RWPE2 (cell line): ENCODE measurements around the gene MOBP.
A peak's percentile ranks its signal among the peaks of the same experiment; 100 is the strongest.

Source experiments
- ATAC-seq: fragments of 200-7000 bp; cut with Tn5 transposase; 3 replicates; pipeline ENCODE4 v1.9.1; 2021; ENCODE audit warnings: low read depth
- DNase-seq: peaks from one replicate; pipeline ENCODE4 v3.0.0-alpha.2; 2020; ENCODE audit warnings: low spot score
- H3K27ac ChIP-seq: fragments of 450-650 bp; 2 replicates; pipeline ENCODE4 v1.5.1; 2017; ENCODE audit warnings: mild to moderate bottlenecking; ENCODE audit not compliant: poor library complexity, severe bottlenecking
- H3K27me3 ChIP-seq: fragments of 250-450 bp; sonication (Bioruptor Pico); 2 replicates; pipeline ENCODE4 v1.5.1; 2021; ENCODE audit warnings: mild to moderate bottlenecking, moderate library complexity; ENCODE audit not compliant: insufficient read depth, poor library complexity, severe bottlenecking
- H3K36me3 ChIP-seq: fragments of 250-450 bp; sonication (Bioruptor Pico); 2 replicates; pipeline ENCODE4 v1.5.1; 2020; ENCODE audit warnings: low read depth, mild to moderate bottlenecking, moderate library complexity
- H3K4me1 ChIP-seq: fragments of 250-450 bp; sonication (Bioruptor Pico); 2 replicates; pipeline ENCODE4 v1.5.1; 2021; ENCODE audit warnings: mild to moderate bottlenecking, moderate library complexity; ENCODE audit not compliant: insufficient read depth, poor library complexity, severe bottlenecking
- H3K4me3 ChIP-seq: fragments of 250-450 bp; sonication (Bioruptor Pico); 2 replicates; pipeline ENCODE4 v1.5.1; 2021; ENCODE audit warnings: mild to moderate bottlenecking, moderate library complexity; ENCODE audit not compliant: severe bottlenecking
- H3K9me3 ChIP-seq: fragments of 250-450 bp; sonication (Bioruptor Pico); 2 replicates; pipeline ENCODE4 v1.5.1; 2021; ENCODE audit warnings: mild to moderate bottlenecking, moderate library complexity; ENCODE audit not compliant: severe bottlenecking
- CTCF ChIP-seq: fragments of 450-650 bp; IDR thresholded peaks from one replicate; pipeline ENCODE4 v1.5.1; 2017; ENCODE audit warnings: mild to moderate bottlenecking, moderate library complexity; ENCODE audit not compliant: poor library complexity, severe bottlenecking

Gene MOBP

GRCh38 chr3:39501059-39501458, 33.6 kb downstream of the MOBP start:
- no peaks in the 10 kb centered on the region for H3K36me3 ChIP-seq
- peaks cover 32% of the 10 kb centered on the region for H3K27me3 ChIP-seq
- H3K4me3 ChIP-seq = no peak overlapping the region
- H3K4me1 ChIP-seq = no peaks in the 10 kb centered on the region
- no peak overlapping the region for H3K27ac ChIP-seq
- ATAC-seq = no peak
- H3K9me3 ChIP-seq = no peaks in the 10 kb centered on the region
- no peak for DNase-seq
- TF ChIP-seq CTCF = no peak

- DNase-seq (no peak), ATAC-seq (peak; percentile 34; the same call in 2 of the 3 replicates)
- H3K27me3 ChIP-seq = peaks cover 32% of the 10 kb centered on the region
- TF ChIP-seq CTCF = no peak
- no peaks in the 10 kb centered on the region for H3K4me1 ChIP-seq
- no peaks in the 10 kb centered on the region for H3K36me3 ChIP-seq
- H3K4me3 ChIP-seq = no peak overlapping the region
- H3K9me3 ChIP-seq = no peaks in the 10 kb centered on the region
- no peak overlapping the region for H3K27ac ChIP-seq
Observed at GRCh38 chr3:39501968-39502837, 34.7 kb downstream of the MOBP start.

- Histone ChIP-seq H3K4me3 (no peak overlapping the region), H3K36me3 (no peaks in the 10 kb centered on the region)
- DNase-seq = no peak
Observed at GRCh38 chr3:39502838-39503145, 35.3 kb downstream of the MOBP start.

GRCh38 chr3:39505866-39506742, 38.6 kb downstream of the MOBP start:
- ATAC-seq (no peak), DNase-seq (no peak)
- H3K4me3 ChIP-seq = no peak overlapping the region
- peaks cover 20% of the 10 kb centered on the region for H3K27me3 ChIP-seq
- H3K9me3 ChIP-seq = no peaks in the 10 kb centered on the region
- no peaks in the 10 kb centered on the region for H3K4me1 ChIP-seq
- TF ChIP-seq CTCF = no peak
- no peak overlapping the region for H3K27ac ChIP-seq
- no peaks in the 10 kb centered on the region for H3K36me3 ChIP-seq

More at GRCh38 chr3:39502838-39503145, 35.3 kb downstream of the MOBP start:
- peaks cover 32% of the 10 kb centered on the region for H3K27me3 ChIP-seq
- no peak for ATAC-seq
- H3K4me1 ChIP-seq = no peaks in the 10 kb centered on the region
- TF ChIP-seq CTCF = no peak
- no peak overlapping the region for H3K27ac ChIP-seq
- H3K9me3 ChIP-seq = no peaks in the 10 kb centered on the region
